GM21529 (cell line): ENCODE data around the gene TMEM131.

ENCODE experiments used
- ATAC-seq: cut with Tn5 transposase; IDR thresholded peaks from one replicate; pipeline ENCODE4 v1.9.1; 2021; ENCODE audit not compliant: unreplicated experiment

TMEM131 gene

GRCh38 chr2:97731274-97732020 lies 264.3 kb downstream of the TMEM131 start:
- ATAC-seq = no peak

GRCh38 chr2:97730245-97730644 lies 265.5 kb downstream of the TMEM131 start:
- no peak for ATAC-seq

- ATAC-seq = no peak
Observed at GRCh38 chr2:97728091-97728731, 267.5 kb downstream of the TMEM131 start.

- no peak for ATAC-seq
Observed at GRCh38 chr2:97727296-97727695, 268.5 kb downstream of the TMEM131 start.

GRCh38 chr2:97726261-97727064 lies 269.3 kb downstream of the TMEM131 start:
- ATAC-seq = no peak

GRCh38 chr2:97724946-97725688 lies 270.6 kb downstream of the TMEM131 start:
- ATAC-seq = no peak

GRCh38 chr2:97724501-97724900 lies 271.2 kb downstream of the TMEM131 start:
- no peak for ATAC-seq

- no peak for ATAC-seq
Observed at GRCh38 chr2:97724073-97724410, 271.7 kb downstream of the TMEM131 start.

- no peak for ATAC-seq
Observed at GRCh38 chr2:97723156-97724072, 272.3 kb downstream of the TMEM131 start.

- ATAC-seq = no peak
Observed at GRCh38 chr2:97722227-97722626, 273.5 kb downstream of the TMEM131 start.

GRCh38 chr2:97720746-97721145 lies 275.0 kb downstream of the TMEM131 start:
- no peak for ATAC-seq

- no peak for ATAC-seq
Observed at GRCh38 chr2:97719362-97720155, 276.2 kb downstream of the TMEM131 start.

GRCh38 chr2:97718942-97719341 lies 276.8 kb downstream of the TMEM131 start:
- ATAC-seq = no peak

GRCh38 chr2:97718051-97718882 lies 277.5 kb downstream of the TMEM131 start:
- peak; percentile 55 for ATAC-seq

- ATAC-seq = no peak
Observed at GRCh38 chr2:97717613-97717995, 278.1 kb downstream of the TMEM131 start.

- no peak for ATAC-seq
Observed at GRCh38 chr2:97716695-97717612, 278.8 kb downstream of the TMEM131 start.

GRCh38 chr2:97715951-97716694 lies 279.6 kb downstream of the TMEM131 start:
- ATAC-seq = no peak
